ENCODE results near the gene FAM124A. TPM values are rescaled to one million over a fixed set of nuclear protein-coding genes. Genes with fewer than 3 reads are reported as not detected.

FAM124A gene
- polyA plus RNA-seq, 3 donors, result 0.03 to 0.20 (median 0.13) TPM

DNA sequence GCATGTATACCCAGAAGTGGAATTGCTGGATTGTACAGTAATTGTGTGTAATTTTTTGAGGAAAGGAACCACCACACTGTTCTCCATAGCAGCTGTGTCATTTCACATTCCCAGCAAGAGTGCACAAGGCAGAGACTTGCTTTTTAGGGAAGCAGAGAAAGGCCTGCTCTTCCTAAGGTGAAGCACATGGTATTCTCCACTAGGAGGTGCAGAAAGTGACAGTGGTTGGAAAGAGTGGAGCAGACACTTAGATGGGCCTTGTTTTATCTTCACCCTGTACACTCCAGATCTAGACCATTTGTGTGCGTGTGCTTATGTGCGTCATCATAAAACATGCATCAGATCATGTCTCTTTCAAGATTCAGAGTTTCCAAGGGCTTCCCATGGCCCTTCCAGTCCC is 35.0 kb downstream of the FAM124A start:
- intact Hi-C loops (cut with micrococcal nuclease), result no loop called here
- 100% methylated on average over 2 of the region's 2 CpGs for WGBS (ENCODE audit: insufficient coverage)
- H3K4me1 Mint-ChIP-seq, result peaks cover 33% of the 10 kb centered on the region
- Histone ChIP-seq H3K9me3 (replicated peaks in 1 of 2; ENCODE audit: control insufficient read depth in 1 of 2, insufficient read depth in 1 of 2, low read length in 2 of 2) (no peaks in the 10 kb centered on the region), H3K27me3 (ENCODE audit: control insufficient read depth in 2 of 2, insufficient read depth in 2 of 2, low read length in 2 of 2) (no peaks in the 10 kb centered on the region), H3K4me3 (replicated peaks in 1 of 3; ENCODE audit: low read depth in 2 of 3, low read length in 3 of 3) (no peak overlapping the region), H3K79me2 (ENCODE audit: insufficient read depth, low read length) (no peaks in the 10 kb centered on the region), H3K9ac (ENCODE audit: insufficient read depth, low read length, poor library complexity, severe bottlenecking) (no peak overlapping the region), H3K27ac (ENCODE audit: low read depth in 1 of 2, low read length in 2 of 2) (no peak overlapping the region), H3K4me2 (replicated peaks; ENCODE audit: extremely low read depth, low read length, poor library complexity, severe bottlenecking) (no peak overlapping the region), H3K36me3 (replicated peaks in 1 of 2; ENCODE audit: control insufficient read depth in 1 of 2, insufficient read depth in 2 of 2, low read length in 2 of 2) (no peaks in the 10 kb centered on the region), H3K4me1 (ENCODE audit: control insufficient read depth in 1 of 2, insufficient read depth in 2 of 2, low read length in 2 of 2) (peaks cover 21 to 30% of the 10 kb centered on the region in 2 donors), H4K20me1 (ENCODE audit: insufficient read depth, low read length) (no peaks in the 10 kb centered on the region), H2AFZ (ENCODE audit: insufficient read depth, low read depth, low read length, poor library complexity, severe bottlenecking) (no peak overlapping the region)
- H3K9me3 Mint-ChIP-seq, result peaks cover 0 to 2% (median 0%) of the 10 kb centered on the region in 7 donors
- no peak overlapping the region for H3K27ac Mint-ChIP-seq
- no peak overlapping the region for H3K4me3 Mint-ChIP-seq
- H3K27me3 Mint-ChIP-seq (ENCODE audit: low read depth in 3 of 3), result peaks cover 0 to 3% (median 3%) of the 10 kb centered on the region in 3 donors
- no peak for DNase-seq
- TF ChIP-seq, protein P1, sequence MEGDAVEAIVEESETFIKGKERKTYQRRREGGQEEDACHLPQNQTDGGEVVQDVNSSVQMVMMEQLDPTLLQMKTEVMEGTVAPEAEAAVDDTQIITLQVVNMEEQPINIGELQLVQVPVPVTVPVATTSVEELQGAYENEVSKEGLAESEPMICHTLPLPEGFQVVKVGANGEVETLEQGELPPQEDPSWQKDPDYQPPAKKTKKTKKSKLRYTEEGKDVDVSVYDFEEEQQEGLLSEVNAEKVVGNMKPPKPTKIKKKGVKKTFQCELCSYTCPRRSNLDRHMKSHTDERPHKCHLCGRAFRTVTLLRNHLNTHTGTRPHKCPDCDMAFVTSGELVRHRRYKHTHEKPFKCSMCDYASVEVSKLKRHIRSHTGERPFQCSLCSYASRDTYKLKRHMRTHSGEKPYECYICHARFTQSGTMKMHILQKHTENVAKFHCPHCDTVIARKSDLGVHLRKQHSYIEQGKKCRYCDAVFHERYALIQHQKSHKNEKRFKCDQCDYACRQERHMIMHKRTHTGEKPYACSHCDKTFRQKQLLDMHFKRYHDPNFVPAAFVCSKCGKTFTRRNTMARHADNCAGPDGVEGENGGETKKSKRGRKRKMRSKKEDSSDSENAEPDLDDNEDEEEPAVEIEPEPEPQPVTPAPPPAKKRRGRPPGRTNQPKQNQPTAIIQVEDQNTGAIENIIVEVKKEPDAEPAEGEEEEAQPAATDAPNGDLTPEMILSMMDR (IDR thresholded peaks at IDR 0.05), result no peak
- no peaks in the 10 kb centered on the region for H3K36me3 Mint-ChIP-seq

DNA sequence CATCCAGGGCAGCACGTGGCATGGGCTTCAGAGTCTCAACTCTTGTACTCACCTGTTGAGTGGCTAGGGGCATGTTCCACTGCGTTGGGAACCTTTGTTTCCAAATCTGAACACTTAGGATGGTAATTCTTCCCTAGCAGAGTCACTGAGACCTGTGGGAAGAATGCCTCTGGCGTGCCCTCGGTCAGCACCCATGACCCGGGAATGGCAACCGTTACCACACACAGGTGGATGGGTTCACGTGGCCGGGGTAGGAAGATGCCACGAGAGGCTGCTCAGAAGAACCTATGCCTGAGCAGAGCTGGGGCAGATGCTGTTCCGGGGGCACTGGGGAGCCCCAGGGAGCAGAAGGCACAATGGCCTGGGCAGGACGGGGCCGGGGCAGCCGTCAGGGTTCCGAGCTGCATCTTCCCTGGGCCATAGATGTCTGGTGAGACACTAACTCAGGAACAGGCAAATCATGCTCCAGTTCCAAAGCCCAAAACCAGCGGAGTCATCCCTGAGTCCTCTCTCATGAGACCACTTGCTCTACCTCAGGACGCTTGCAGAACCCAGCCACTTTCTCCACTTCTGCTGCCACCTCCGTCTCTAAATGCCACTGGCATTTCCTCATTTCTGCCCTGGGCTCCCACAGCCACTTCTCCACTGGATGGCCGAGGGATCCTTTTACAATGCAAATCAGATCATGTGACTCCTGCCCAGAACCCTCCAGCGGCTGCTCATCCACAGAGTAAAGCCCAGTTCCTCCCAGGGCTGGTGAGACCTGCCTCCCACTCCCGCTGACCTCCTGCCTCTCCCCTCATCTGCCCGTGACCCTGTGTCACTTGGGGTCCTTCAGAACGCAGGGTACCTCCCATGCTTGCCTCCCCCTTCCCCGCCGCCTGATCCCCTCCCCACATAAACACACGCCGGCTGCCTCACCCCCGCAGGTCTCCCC is 36.7 kb downstream of the FAM124A start:
- H3K9me3 ChIP-seq (replicated peaks in 1 of 2; ENCODE audit: control insufficient read depth in 1 of 2, insufficient read depth in 1 of 2, low read length in 2 of 2), result no peaks in the 10 kb centered on the region
- peak; percentile 49 to 69 (median 50) for DNase-seq
- H3K27ac Mint-ChIP-seq, result peak overlapping the region in 3 of 7 donors; percentile 44 to 82 (median 48)

More for the DNA sequence above, 36.7 kb downstream of the FAM124A start:
- TF ChIP-seq, protein P1 (IDR thresholded peaks at IDR 0.05), result no peak
- Mint-ChIP-seq H3K4me1 (peaks cover 21% of the 10 kb centered on the region), H3K4me3 (no peak overlapping the region), H3K36me3 (no peaks in the 10 kb centered on the region), H3K9me3 (peaks cover 0 to 2% (median 0%) of the 10 kb centered on the region in 7 donors), H3K27me3 (ENCODE audit: low read depth in 3 of 3) (peaks cover 0 to 3% (median 3%) of the 10 kb centered on the region in 3 donors)
- Histone ChIP-seq H3K4me2 (replicated peaks; ENCODE audit: extremely low read depth, low read length, poor library complexity, severe bottlenecking) (no peak overlapping the region), H2AFZ (ENCODE audit: insufficient read depth, low read depth, low read length, poor library complexity, severe bottlenecking) (peak overlapping the region; percentile 6), H3K4me3 (replicated peaks in 1 of 3; ENCODE audit: low read depth in 2 of 3, low read length in 3 of 3) (no peak overlapping the region), H3K4me1 (ENCODE audit: control insufficient read depth in 1 of 2, insufficient read depth in 2 of 2, low read length in 2 of 2) (peaks cover 10 to 16% of the 10 kb centered on the region in 2 donors), H3K27ac (ENCODE audit: low read depth in 1 of 2, low read length in 2 of 2) (no peak overlapping the region), H4K20me1 (ENCODE audit: insufficient read depth, low read length) (no peaks in the 10 kb centered on the region), H3K9ac (ENCODE audit: insufficient read depth, low read length, poor library complexity, severe bottlenecking) (no peak overlapping the region), H3K36me3 (replicated peaks in 1 of 2; ENCODE audit: control insufficient read depth in 1 of 2, insufficient read depth in 2 of 2, low read length in 2 of 2) (no peaks in the 10 kb centered on the region), H3K27me3 (ENCODE audit: control insufficient read depth in 2 of 2, insufficient read depth in 2 of 2, low read length in 2 of 2) (no peaks in the 10 kb centered on the region), H3K79me2 (ENCODE audit: insufficient read depth, low read length) (no peaks in the 10 kb centered on the region)
- 81% methylated on average over 25 of the region's 27 CpGs for WGBS (ENCODE audit: insufficient coverage)
- intact Hi-C loops (cut with micrococcal nuclease), result no loop called here

Data from CD14-positive monocyte (primary cell).